Measurements from ENCODE around the gene PPCDC. TPM values are rescaled to one million over a fixed set of nuclear protein-coding genes. Genes with fewer than 3 reads are reported as not detected.
A peak's percentile ranks its signal among the peaks of the same experiment; 100 is the strongest.

The PPCDC gene
- total RNA-seq, 1 donor from 2014 or later = 7.3 TPM

DNA sequence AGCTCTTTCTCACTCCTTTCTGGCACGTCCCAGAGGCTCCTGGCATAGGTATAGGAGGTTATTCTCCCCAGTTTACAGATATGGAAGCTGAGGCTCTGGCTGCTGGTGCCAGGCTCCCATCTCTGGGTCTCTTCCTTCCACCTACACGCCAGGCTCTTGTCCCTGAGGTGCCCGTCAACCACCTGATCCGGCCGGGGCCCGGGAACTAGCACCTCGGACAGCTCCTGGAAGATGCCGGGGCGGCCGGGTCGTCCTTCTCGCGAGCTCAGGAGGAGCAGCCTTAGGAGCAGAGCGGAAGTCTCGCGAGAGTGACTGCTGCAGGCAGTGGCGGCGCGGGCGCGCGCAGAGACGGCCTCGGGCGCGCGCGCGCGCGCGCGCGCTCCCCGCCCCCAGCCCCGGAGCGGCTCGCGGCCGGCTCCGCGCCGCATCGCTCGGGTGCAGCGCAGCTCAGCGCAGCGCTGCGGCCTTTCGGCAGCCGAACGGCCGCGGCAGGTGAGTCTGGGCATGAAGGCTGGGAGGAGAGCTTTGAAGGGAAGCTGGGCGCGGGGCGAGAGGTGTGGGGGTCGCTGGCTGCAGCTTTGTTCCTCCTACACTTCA is 28.1 kb upstream of the PPCDC start, which contains the start of gene SCAMP5:
Gene SCAMP5 (plus strand): TSS at position 382 of the 597 bp plus-strand sequence. CDS start 16,277 bp downstream, outside the sequence.
- H3K4me1 ChIP-seq (ENCODE audit: insufficient read depth, low read length) = no peaks in the 10 kb centered on the region
- H3K4me2 ChIP-seq (ENCODE audit: low read length) = peak within 1 kb of the TSS; percentile 96
- H3K36me3 Mint-ChIP-seq (ENCODE audit: low read depth, unreplicated experiment) = peaks cover 9% of the 10 kb centered on the region
- H3K27ac Mint-ChIP-seq (ENCODE audit: unreplicated experiment) = peak within 1 kb of the TSS; percentile 59
- TF ChIP-seq EZH2 (IDR thresholded peaks at IDR 0.05; ENCODE audit: insufficient read depth, low read length) = no peak
- TF ChIP-seq, protein P1, sequence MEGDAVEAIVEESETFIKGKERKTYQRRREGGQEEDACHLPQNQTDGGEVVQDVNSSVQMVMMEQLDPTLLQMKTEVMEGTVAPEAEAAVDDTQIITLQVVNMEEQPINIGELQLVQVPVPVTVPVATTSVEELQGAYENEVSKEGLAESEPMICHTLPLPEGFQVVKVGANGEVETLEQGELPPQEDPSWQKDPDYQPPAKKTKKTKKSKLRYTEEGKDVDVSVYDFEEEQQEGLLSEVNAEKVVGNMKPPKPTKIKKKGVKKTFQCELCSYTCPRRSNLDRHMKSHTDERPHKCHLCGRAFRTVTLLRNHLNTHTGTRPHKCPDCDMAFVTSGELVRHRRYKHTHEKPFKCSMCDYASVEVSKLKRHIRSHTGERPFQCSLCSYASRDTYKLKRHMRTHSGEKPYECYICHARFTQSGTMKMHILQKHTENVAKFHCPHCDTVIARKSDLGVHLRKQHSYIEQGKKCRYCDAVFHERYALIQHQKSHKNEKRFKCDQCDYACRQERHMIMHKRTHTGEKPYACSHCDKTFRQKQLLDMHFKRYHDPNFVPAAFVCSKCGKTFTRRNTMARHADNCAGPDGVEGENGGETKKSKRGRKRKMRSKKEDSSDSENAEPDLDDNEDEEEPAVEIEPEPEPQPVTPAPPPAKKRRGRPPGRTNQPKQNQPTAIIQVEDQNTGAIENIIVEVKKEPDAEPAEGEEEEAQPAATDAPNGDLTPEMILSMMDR (IDR thresholded peaks at IDR 0.05; ENCODE audit: insufficient read depth, low read depth, low read length) = no peak
- no peaks in the 10 kb centered on the region for H3K9me3 ChIP-seq (ENCODE audit: insufficient read depth, low read depth, low read length)
- no peak for FAIRE-seq
- peaks cover 16% of the 10 kb centered on the region for H3K27me3 ChIP-seq (ENCODE audit: insufficient read depth, low read length)
- no peaks in the 10 kb centered on the region for H3K79me2 ChIP-seq (ENCODE audit: insufficient read depth, low read length)
- peak within 1 kb of the TSS; percentile 90 for H2AFZ ChIP-seq (ENCODE audit: low read depth, low read length)
- DNase-seq (ENCODE audit: low read depth) = peak; percentile 82
- H3K27ac ChIP-seq (ENCODE audit: low read depth, low read length) = no peak within 1 kb of the TSS
- H3K4me1 Mint-ChIP-seq (ENCODE audit: low read depth, unreplicated experiment) = peaks cover 11% of the 10 kb centered on the region
- H3K9me3 Mint-ChIP-seq (ENCODE audit: unreplicated experiment) = peaks cover 1% of the 10 kb centered on the region
- H3K36me3 ChIP-seq (ENCODE audit: insufficient read depth, low read length) = no peaks in the 10 kb centered on the region
- peak within 1 kb of the TSS; percentile 75 for H3K9ac ChIP-seq (ENCODE audit: low read length)
- H3K4me3 Mint-ChIP-seq (ENCODE audit: unreplicated experiment) = peak within 1 kb of the TSS; percentile 84
- peaks cover 11% of the 10 kb centered on the region for H4K20me1 ChIP-seq (ENCODE audit: insufficient read depth, low read length)
- peak within 1 kb of the TSS; percentile 78 for H3K4me3 ChIP-seq (ENCODE audit: insufficient read depth, low read depth, low read length)
- peaks cover 22% of the 10 kb centered on the region for H3K27me3 Mint-ChIP-seq (ENCODE audit: low read depth, unreplicated experiment)

DNA sequence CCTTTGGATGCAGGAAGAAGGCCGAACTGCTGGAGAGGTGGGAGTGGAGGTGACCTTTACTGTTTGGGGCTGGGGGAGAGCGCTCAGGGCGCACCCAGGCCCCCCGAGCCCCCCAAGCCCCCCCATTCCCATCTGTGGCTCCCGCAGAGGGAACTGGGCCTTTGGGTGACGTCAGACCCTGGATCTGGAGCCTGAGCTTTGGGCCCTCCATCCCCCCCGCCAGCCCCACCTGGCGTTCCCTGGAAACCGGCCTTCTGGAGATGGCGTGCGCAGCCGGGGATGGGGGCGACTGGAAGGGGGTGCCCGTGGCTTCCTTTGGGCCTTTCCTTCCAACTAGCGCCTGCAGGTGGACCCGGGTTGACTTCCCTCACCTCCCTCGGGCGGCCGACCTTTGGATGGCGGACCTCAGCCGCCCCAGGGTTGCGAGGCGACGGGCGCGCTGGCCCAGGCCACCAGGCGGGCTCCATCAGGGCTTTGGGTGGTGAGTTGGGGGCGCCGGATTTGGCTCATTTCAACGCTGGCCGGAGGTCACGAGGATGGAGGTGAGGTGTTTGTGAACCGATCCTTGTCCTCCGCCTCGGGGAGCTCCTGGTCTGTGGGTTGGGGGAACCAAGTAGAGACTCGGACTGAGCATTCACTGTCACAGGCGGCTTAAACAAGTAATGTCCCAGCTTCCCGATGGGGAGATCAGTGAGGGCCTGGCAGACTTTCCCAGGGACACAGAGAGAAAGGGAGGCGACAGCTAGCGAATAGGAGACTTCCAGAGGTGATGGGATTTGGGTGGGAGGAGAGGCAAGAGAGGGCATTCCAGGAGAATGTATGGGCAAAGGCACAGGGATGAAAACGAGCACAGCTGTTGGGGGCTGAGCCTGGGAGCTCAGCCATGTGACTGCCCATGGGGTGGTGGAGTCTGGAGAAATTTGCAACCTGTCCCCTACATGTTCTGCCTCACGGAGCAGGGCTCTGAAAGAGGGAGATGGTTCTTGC is 27.3 kb upstream of the PPCDC start:
- Histone ChIP-seq H3K79me2 (ENCODE audit: insufficient read depth, low read length) (no peaks in the 10 kb centered on the region), H4K20me1 (ENCODE audit: insufficient read depth, low read length) (peaks cover 11% of the 10 kb centered on the region), H3K27ac (ENCODE audit: low read depth, low read length) (no peak overlapping the region), H3K4me2 (ENCODE audit: low read length) (peak overlapping the region; percentile 96), H3K4me3 (ENCODE audit: insufficient read depth, low read depth, low read length) (peak overlapping the region; percentile 78), H3K9ac (ENCODE audit: low read length) (peak overlapping the region; percentile 75), H2AFZ (ENCODE audit: low read depth, low read length) (peak overlapping the region; percentile 90), H3K27me3 (ENCODE audit: insufficient read depth, low read length) (peaks cover 16% of the 10 kb centered on the region), H3K9me3 (ENCODE audit: insufficient read depth, low read depth, low read length) (no peaks in the 10 kb centered on the region), H3K36me3 (ENCODE audit: insufficient read depth, low read length) (no peaks in the 10 kb centered on the region), H3K4me1 (ENCODE audit: insufficient read depth, low read length) (no peaks in the 10 kb centered on the region)
- Mint-ChIP-seq H3K4me3 (ENCODE audit: unreplicated experiment) (peak overlapping the region; percentile 84), H3K27ac (ENCODE audit: unreplicated experiment) (peak overlapping the region; percentile 59), H3K27me3 (ENCODE audit: low read depth, unreplicated experiment) (peaks cover 18% of the 10 kb centered on the region), H3K4me1 (ENCODE audit: low read depth, unreplicated experiment) (peaks cover 9% of the 10 kb centered on the region), H3K36me3 (ENCODE audit: low read depth, unreplicated experiment) (peaks cover 9% of the 10 kb centered on the region), H3K9me3 (ENCODE audit: unreplicated experiment) (peaks cover 1% of the 10 kb centered on the region)
- TF ChIP-seq, protein P1 (IDR thresholded peaks at IDR 0.05; ENCODE audit: insufficient read depth, low read depth, low read length) = no peak
- peak; percentile 71 for TF ChIP-seq EZH2 (IDR thresholded peaks at IDR 0.05; ENCODE audit: insufficient read depth, low read length)
- FAIRE-seq = no peak
- DNase-seq (ENCODE audit: low read depth) = no peak
